SU-DHL-6 (cell line): Measurements from ENCODE around the gene ARHGEF3.
A peak's percentile ranks its signal among the peaks of the same experiment; 100 is the strongest.

ENCODE experiments used
- H2AFZ ChIP-seq: fragments of 200-600 bp; sonication (generic); 2 replicates; pipeline ENCODE4 v1.6.1; 2014; ENCODE audit warnings: low read depth, mild to moderate bottlenecking, moderate library complexity, mixed read lengths, antibody characterized with exemption, low read length; ENCODE audit not compliant: severe bottlenecking
- H3F3A ChIP-seq: fragments of 200-600 bp; shearing (Covaris generic); 2 replicates; pipeline ENCODE4 v1.6.0; 2016; ENCODE audit warnings: antibody characterized with exemption, mild to moderate bottlenecking; ENCODE audit not compliant: insufficient read depth
- H3K27ac ChIP-seq: fragments of 200-600 bp; sonication (generic); 2 replicates; pipeline ENCODE4 v1.5.1; 2016; ENCODE audit warnings: low read depth, mild to moderate bottlenecking, low read length, moderate library complexity, mixed read lengths
- H3K27me3 ChIP-seq: fragments of 200-600 bp; sonication (generic), shearing (Covaris generic); 2 replicates; pipeline ENCODE4 v1.6.0; 2014; ENCODE audit warnings: mild to moderate bottlenecking, low read length
- H3K36me3 ChIP-seq: fragments of 200-600 bp; sonication (generic); 2 replicates; pipeline ENCODE4 v1.6.1; 2014; ENCODE audit warnings: mild to moderate bottlenecking, low read length, mixed read lengths
- H3K4me2 ChIP-seq: fragments of 300-600, 200-600 bp; shearing (Covaris generic), sonication (generic); 2 replicates; pipeline ENCODE4 v1.6.0; 2014; ENCODE audit warnings: low read length, low read depth, mild to moderate bottlenecking; ENCODE audit not compliant: poor library complexity, severe bottlenecking
- H3K4me3 ChIP-seq: fragments of 200-600 bp; sonication (generic); 2 replicates; pipeline ENCODE4 v1.5.1; 2014; ENCODE audit warnings: antibody characterized with exemption, low read length, mild to moderate bottlenecking, mixed read lengths; ENCODE audit not compliant: insufficient read depth, poor library complexity, severe bottlenecking
- H3K79me2 ChIP-seq: fragments of 200-600 bp; sonication (generic); 2 replicates; pipeline ENCODE4 v1.6.1; 2014; ENCODE audit warnings: mild to moderate bottlenecking, low read length, moderate library complexity; ENCODE audit not compliant: insufficient read depth
- H3K9ac ChIP-seq: fragments of 200-600 bp; sonication (generic); 2 replicates; pipeline ENCODE4 v1.7.0; 2014; ENCODE audit warnings: mild to moderate bottlenecking, low read length
- H3K9me2 ChIP-seq: fragments of 200-600 bp; sonication (generic); replicated peaks from 2 replicates; pipeline ENCODE4 v1.6.1; 2014; ENCODE audit warnings: low read length; ENCODE audit not compliant: insufficient read depth
- H3K9me3 ChIP-seq: fragments of 200-600 bp; sonication (generic); 2 replicates; pipeline ENCODE4 v1.6.1; 2014; ENCODE audit warnings: low read length, mixed read lengths; ENCODE audit not compliant: insufficient read depth
- H4K20me1 ChIP-seq: fragments of 200-600 bp; sonication (generic); 2 replicates; pipeline ENCODE4 v1.6.1; 2014; ENCODE audit warnings: low read depth, mild to moderate bottlenecking, antibody characterized with exemption, low read length, moderate library complexity, mixed read lengths
- EZH2phosphoT487 ChIP-seq: fragments of 200-600 bp; sonication (generic), shearing (Covaris generic); conservative IDR thresholded peaks from 2 replicates; pipeline ENCODE4 v1.6.1; 2018; ENCODE audit warnings: mild to moderate bottlenecking, antibody characterized with exemption, low read length, moderate library complexity, mixed read lengths
- TF ChIP-seq, protein P1 (sequence below): fragments of 200-600 bp; sonication (generic); IDR thresholded peaks from one replicate; pipeline ENCODE4 v1.5.1; 2017; ENCODE audit warnings: antibody characterized with exemption, mild to moderate bottlenecking, low read length, moderate library complexity; ENCODE audit not compliant: insufficient read depth, poor library complexity, severe bottlenecking

The ARHGEF3 gene, protein sequence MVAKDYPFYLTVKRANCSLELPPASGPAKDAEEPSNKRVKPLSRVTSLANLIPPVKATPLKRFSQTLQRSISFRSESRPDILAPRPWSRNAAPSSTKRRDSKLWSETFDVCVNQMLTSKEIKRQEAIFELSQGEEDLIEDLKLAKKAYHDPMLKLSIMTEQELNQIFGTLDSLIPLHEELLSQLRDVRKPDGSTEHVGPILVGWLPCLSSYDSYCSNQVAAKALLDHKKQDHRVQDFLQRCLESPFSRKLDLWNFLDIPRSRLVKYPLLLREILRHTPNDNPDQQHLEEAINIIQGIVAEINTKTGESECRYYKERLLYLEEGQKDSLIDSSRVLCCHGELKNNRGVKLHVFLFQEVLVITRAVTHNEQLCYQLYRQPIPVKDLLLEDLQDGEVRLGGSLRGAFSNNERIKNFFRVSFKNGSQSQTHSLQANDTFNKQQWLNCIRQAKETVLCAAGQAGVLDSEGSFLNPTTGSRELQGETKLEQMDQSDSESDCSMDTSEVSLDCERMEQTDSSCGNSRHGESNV

DNA sequence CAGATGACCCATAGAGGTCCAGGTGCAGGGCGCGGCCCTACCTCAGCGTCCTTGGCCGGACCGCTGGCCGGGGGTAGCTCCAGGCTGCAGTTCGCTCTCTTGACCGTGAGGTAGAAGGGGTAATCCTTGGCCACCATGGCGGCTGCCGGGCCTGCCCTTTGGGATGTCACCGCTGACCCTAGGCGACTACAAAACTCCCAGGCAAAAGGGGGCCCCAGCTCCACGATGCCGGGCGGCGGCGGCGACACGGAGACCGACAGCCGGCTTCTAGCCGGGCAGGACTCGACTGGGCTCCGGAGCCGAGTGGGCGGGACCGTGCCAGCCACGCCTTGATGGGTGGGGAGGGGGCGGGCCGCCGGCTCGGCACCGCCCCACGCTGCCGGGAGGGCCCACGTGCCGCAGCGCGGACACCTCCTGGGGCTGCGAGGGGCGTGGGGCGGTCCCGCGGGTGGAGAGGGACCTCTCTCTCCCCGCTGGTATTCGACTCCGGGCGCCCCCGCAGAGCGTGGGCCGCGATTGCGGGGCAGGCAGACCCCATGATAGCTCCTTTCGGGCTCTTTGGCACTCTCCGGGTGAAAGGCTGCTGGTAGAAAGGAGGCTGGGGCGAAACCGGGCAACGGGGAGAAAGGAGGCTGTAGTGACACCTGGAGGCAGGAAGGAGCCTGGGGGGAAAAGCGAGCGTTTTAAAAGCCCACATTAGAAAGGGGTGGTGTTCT is at the start of gene ARHGEF3:
Gene ARHGEF3, minus strand, starts transcription at position 288 of the 716 bp plus-strand sequence. Its CDS starts 151 bp downstream, at position 137.
- Histone ChIP-seq H3F3A (no peaks in the 10 kb centered on the region), H4K20me1 (no peaks in the 10 kb centered on the region; the same call in 1 of the 2 replicates), H3K9me3 (no peaks in the 10 kb centered on the region), H3K27me3 (no peaks in the 10 kb centered on the region), H3K79me2 (no peaks in the 10 kb centered on the region), H3K9ac (peak within 1 kb of the TSS; percentile 37), H2AFZ (peak within 1 kb of the TSS; percentile 70), H3K27ac (no peak within 1 kb of the TSS), H3K4me3 (peak within 1 kb of the TSS; percentile 48), H3K4me2 (peak within 1 kb of the TSS; percentile 61), H3K9me2 (no peaks in the 10 kb centered on the region), H3K36me3 (no peaks in the 10 kb centered on the region)
- TF ChIP-seq EZH2phosphoT487, result no peak
- TF ChIP-seq, protein P1, sequence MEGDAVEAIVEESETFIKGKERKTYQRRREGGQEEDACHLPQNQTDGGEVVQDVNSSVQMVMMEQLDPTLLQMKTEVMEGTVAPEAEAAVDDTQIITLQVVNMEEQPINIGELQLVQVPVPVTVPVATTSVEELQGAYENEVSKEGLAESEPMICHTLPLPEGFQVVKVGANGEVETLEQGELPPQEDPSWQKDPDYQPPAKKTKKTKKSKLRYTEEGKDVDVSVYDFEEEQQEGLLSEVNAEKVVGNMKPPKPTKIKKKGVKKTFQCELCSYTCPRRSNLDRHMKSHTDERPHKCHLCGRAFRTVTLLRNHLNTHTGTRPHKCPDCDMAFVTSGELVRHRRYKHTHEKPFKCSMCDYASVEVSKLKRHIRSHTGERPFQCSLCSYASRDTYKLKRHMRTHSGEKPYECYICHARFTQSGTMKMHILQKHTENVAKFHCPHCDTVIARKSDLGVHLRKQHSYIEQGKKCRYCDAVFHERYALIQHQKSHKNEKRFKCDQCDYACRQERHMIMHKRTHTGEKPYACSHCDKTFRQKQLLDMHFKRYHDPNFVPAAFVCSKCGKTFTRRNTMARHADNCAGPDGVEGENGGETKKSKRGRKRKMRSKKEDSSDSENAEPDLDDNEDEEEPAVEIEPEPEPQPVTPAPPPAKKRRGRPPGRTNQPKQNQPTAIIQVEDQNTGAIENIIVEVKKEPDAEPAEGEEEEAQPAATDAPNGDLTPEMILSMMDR, result peak; percentile 62

DNA sequence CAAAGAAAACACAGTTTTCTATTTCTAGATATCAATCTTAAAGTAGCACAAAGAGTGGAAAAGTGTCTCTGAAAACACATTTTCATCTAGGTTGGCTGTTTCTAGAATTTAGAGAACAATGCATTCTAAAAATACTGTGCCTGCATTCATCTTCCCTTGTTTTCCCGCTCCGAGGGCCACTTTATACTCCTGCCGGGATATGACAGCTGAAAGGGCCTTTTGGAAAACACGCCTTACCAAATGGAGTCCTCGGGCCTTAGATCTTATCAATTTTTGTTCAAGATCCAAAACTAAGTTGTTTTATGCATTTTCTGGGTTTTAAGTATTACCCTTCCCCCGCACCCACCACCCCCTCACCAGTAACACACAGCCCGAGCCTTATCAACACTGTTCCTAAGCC is 47.9 kb upstream of the ARHGEF3 start:
- Histone ChIP-seq H3K27ac (no peak overlapping the region), H3K9me3 (no peaks in the 10 kb centered on the region), H3K79me2 (no peaks in the 10 kb centered on the region), H2AFZ (no peak overlapping the region), H3K36me3 (no peaks in the 10 kb centered on the region), H3K4me2 (no peak overlapping the region), H4K20me1 (no peaks in the 10 kb centered on the region), H3K27me3 (no peaks in the 10 kb centered on the region), H3F3A (no peaks in the 10 kb centered on the region), H3K4me3 (no peak overlapping the region), H3K9ac (no peak overlapping the region), H3K9me2 (no peaks in the 10 kb centered on the region)
- TF ChIP-seq, protein P1, result no peak
- no peak for TF ChIP-seq EZH2phosphoT487

DNA sequence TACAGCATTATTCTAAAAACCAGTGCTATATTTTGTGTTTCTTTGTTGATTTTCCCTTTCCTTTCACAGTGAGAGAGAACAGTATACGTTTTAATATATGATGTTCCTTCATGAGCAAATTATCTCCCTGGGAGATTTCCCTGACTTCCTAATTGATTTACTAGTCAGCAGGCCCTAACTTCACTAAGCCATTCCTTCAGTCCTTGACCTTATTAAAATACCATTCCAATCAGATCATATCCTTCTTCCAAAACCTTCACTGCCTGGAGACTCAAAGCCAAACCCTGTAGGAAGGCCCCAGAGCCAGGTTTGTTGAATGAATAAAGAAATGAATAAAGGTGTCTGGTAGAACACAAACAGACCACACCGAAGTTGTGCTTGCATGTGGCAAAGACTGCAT is 43.8 kb upstream of the ARHGEF3 start:
- Histone ChIP-seq H4K20me1 (no peaks in the 10 kb centered on the region), H3K9me2 (no peaks in the 10 kb centered on the region), H3K36me3 (no peaks in the 10 kb centered on the region), H3K4me3 (no peak overlapping the region), H3K4me2 (no peak overlapping the region), H3K79me2 (no peaks in the 10 kb centered on the region), H3K9me3 (no peaks in the 10 kb centered on the region), H2AFZ (no peak overlapping the region), H3K27ac (no peak overlapping the region), H3F3A (no peaks in the 10 kb centered on the region), H3K27me3 (no peaks in the 10 kb centered on the region), H3K9ac (no peak overlapping the region)
- TF ChIP-seq, protein P1, result no peak
- TF ChIP-seq EZH2phosphoT487, result no peak
